BJ (cell line): Measurements from ENCODE around the gene SLC12A3. TPM values are rescaled to one million over a fixed set of nuclear protein-coding genes. Genes with fewer than 3 reads are reported as not detected.

ENCODE experiments used
- CTCF ChIA-PET: fragments of 350-600 bp; formaldehyde crosslinking; extraction: SDS; loops from one replicate; lab custom pipeline; 2021; ENCODE audit warnings: antibody characterized with exemption, inconsistent platforms; lab: Yijun Ruan, JAX
- POLR2A ChIA-PET: fragments of 300-600 bp; sonication (Branson Sonifier 250); formaldehyde crosslinking; extraction: SDS; loops from one replicate; lab custom pipeline; 2021; ENCODE audit warnings: antibody characterized with exemption; lab: Charles Lee
- DNase-seq: peaks from one replicate; pipeline ENCODE4 v3.0.0-alpha.2; 2011; ENCODE audit warnings: low read depth
- H3K27me3 ChIP-seq: 2 replicates; pipeline ENCODE4 v1.6.0; 2011; ENCODE audit warnings: low read length; ENCODE audit not compliant: control insufficient read depth, insufficient read depth
- H3K36me3 ChIP-seq: 2 replicates; pipeline ENCODE4 v1.5.1; 2011; ENCODE audit warnings: low read length; ENCODE audit not compliant: control insufficient read depth, insufficient read depth
- H3K4me3 ChIP-seq: 2 replicates; pipeline ENCODE4 v1.5.1; 2011; ENCODE audit warnings: low read depth, mild to moderate bottlenecking, control low read depth, low read length
- CTCF ChIP-seq: IDR thresholded peaks from 2 replicates; pipeline ENCODE4 v1.5.1; 2011; ENCODE audit warnings: low read depth, mild to moderate bottlenecking, control low read depth, inconsistent platforms, low read length, moderate library complexity; ENCODE audit not compliant: insufficient read depth
- polyA plus RNA-seq: library from polyadenylated mRNA; depleted of rRNA; stranded (reverse); fragments of >200 nt; gene quantifications from 2 replicates; pipeline ENCODE4 v1.2.3, GENCODE V29; 2011

Gene SLC12A3
- polyA plus RNA-seq, 1 experiment, result not detected

- DNase-seq, result no peak
- POLR2A ChIA-PET, result no interaction called here
- Histone ChIP-seq H3K27me3 (no peaks in the 10 kb centered on the region), H3K4me3 (no peak overlapping the region), H3K36me3 (no peaks in the 10 kb centered on the region)
- TF ChIP-seq CTCF, result no peak
- CTCF ChIA-PET, result interaction anchor here (1.0 to 9.5 kb wide), 5 partner anchors 8 to 92 kb away, joined by 3 to 83 read pairs (median 4); no protein-coding TSS in a partner anchor
These were observed 4.6 kb upstream of the SLC12A3 start for GRCh38 chr16:56860226-56861020.

GRCh38 chr16:56861092-56861610 is 3.9 kb upstream of the SLC12A3 start:
- POLR2A ChIA-PET, result interaction anchor here (0.6 kb wide), 1 partner anchor 19 kb away, joined by 6 read pairs; no protein-coding TSS in a partner anchor
- no peak for TF ChIP-seq CTCF
- no peak for DNase-seq
- Histone ChIP-seq H3K4me3 (no peak overlapping the region), H3K36me3 (no peaks in the 10 kb centered on the region), H3K27me3 (no peaks in the 10 kb centered on the region)
- CTCF ChIA-PET, result interaction anchor here (1.0 to 9.5 kb wide), 3 partner anchors 9 to 92 kb away, joined by 3 to 83 read pairs (median 8); no protein-coding TSS in a partner anchor

GRCh38 chr16:56861756-56862155 is 3.3 kb upstream of the SLC12A3 start:
- TF ChIP-seq CTCF, result no peak
- no peak for DNase-seq
- Histone ChIP-seq H3K36me3 (no peaks in the 10 kb centered on the region), H3K4me3 (no peak overlapping the region), H3K27me3 (no peaks in the 10 kb centered on the region)
- POLR2A ChIA-PET, result no interaction called here
- CTCF ChIA-PET, result interaction anchor here (1.3 to 9.5 kb wide), 3 partner anchors 10 to 91 kb away, joined by 8 to 83 read pairs (median 14); no protein-coding TSS in a partner anchor

GRCh38 chr16:56862776-56863175 is 2.2 kb upstream of the SLC12A3 start:
- no peak for TF ChIP-seq CTCF
- Histone ChIP-seq H3K27me3 (no peaks in the 10 kb centered on the region), H3K36me3 (no peaks in the 10 kb centered on the region), H3K4me3 (no peak overlapping the region)
- DNase-seq, result no peak
- POLR2A ChIA-PET, result no interaction called here
- CTCF ChIA-PET, result interaction anchor here (0.6 to 9.5 kb wide), 4 partner anchors 69 to 127 kb away, joined by 3 to 83 read pairs (median 8); partner anchors contain the start of gene NLRC5

- DNase-seq, result no peak
- Histone ChIP-seq H3K4me3 (no peak overlapping the region), H3K27me3 (no peaks in the 10 kb centered on the region), H3K36me3 (no peaks in the 10 kb centered on the region)
- ChIA-PET POLR2A (no interaction called here), CTCF (interaction anchor here (1.5 to 9.5 kb wide), 5 partner anchors 9 to 180 kb away, joined by 5 to 83 read pairs (median 18); no protein-coding TSS in a partner anchor)
- TF ChIP-seq CTCF, result no peak
These were observed 521 bp downstream of the SLC12A3 start for GRCh38 chr16:56865394-56866062.
